NB4 (cell line): Measurements from ENCODE around the gene LRRC32.

Experiments
- CTCF ChIP-seq: IDR thresholded peaks from one replicate; pipeline ENCODE4 v1.5.1; 2012; ENCODE audit warnings: low read depth, low read length
- POLR2A ChIP-seq: IDR thresholded peaks from 2 replicates; pipeline ENCODE4 v1.6.1; 2011; ENCODE audit warnings: mild to moderate bottlenecking; ENCODE audit not compliant: insufficient read length; ENCODE audit errors: extremely low read depth

- no peak for TF ChIP-seq CTCF
- no peak for TF ChIP-seq POLR2A
These were observed 48.7 kb downstream of the LRRC32 start for GRCh38 chr11:76621868-76622267.
